ENCODE results near the gene STPG1.

Gene STPG1

GRCh38 chr1:24311741-24312140 is 101.8 kb downstream of the STPG1 start:
- Mint-ChIP-seq H3K4me3 (no peak overlapping the region), H3K4me1 (ENCODE audit: low read depth) (no peaks in the 10 kb centered on the region), H3K9me3 (no peaks in the 10 kb centered on the region), H3K36me3 (ENCODE audit: low read depth) (no peaks in the 10 kb centered on the region), H3K27ac (no peak overlapping the region), H3K27me3 (ENCODE audit: low read depth) (peaks cover 61% of the 10 kb centered on the region)
- no peak for DNase-seq (ENCODE audit: low spot score)

GRCh38 chr1:24311234-24311633 is 102.3 kb downstream of the STPG1 start:
- DNase-seq (ENCODE audit: low spot score) = no peak
- H3K27me3 Mint-ChIP-seq (ENCODE audit: low read depth) = peaks cover 59% of the 10 kb centered on the region
- H3K9me3 Mint-ChIP-seq = no peaks in the 10 kb centered on the region
- H3K4me3 Mint-ChIP-seq = no peak overlapping the region
- no peaks in the 10 kb centered on the region for H3K4me1 Mint-ChIP-seq (ENCODE audit: low read depth)
- no peaks in the 10 kb centered on the region for H3K36me3 Mint-ChIP-seq (ENCODE audit: low read depth)
- H3K27ac Mint-ChIP-seq = no peak overlapping the region

DNA sequence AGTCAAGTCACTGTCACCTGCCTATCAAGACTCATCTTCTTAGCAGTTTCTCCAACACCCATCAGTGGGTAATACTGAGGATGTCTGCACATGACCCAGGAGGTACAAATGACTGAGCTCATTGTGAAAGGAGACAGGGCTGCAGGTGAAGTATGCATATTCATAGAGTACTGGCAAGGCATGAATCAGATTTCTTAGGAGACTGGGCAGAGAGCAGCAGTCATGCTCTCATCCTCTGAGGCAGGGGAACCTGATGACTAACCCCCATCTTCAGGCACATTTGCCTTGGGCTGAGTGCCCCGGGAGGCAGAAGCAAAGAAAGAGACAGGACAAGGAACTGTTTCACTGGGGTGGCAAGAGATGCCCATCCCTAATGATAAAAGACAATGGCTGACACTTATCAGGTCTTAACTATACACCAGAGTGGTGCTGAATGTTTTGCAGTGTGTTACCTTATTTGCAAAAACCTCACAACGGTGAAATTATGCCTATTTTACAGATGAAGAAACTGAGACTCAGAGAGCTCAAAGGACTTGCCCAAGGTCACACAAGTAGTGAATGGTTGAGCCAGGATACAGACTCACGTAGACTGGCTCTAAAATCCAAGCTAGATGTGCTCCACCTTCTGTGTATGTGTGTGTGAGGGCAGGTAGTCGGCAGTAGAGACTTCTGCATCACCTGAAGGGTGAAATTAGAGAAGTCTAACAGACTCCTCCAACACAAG is 103.7 kb downstream of the STPG1 start:
- DNase-seq (ENCODE audit: low spot score) = no peak
- H3K27me3 Mint-ChIP-seq (ENCODE audit: low read depth) = peaks cover 54% of the 10 kb centered on the region
- no peaks in the 10 kb centered on the region for H3K4me1 Mint-ChIP-seq (ENCODE audit: low read depth)
- H3K36me3 Mint-ChIP-seq (ENCODE audit: low read depth) = no peaks in the 10 kb centered on the region
- no peak overlapping the region for H3K4me3 Mint-ChIP-seq
- H3K27ac Mint-ChIP-seq = no peak overlapping the region
- no peaks in the 10 kb centered on the region for H3K9me3 Mint-ChIP-seq

DNA sequence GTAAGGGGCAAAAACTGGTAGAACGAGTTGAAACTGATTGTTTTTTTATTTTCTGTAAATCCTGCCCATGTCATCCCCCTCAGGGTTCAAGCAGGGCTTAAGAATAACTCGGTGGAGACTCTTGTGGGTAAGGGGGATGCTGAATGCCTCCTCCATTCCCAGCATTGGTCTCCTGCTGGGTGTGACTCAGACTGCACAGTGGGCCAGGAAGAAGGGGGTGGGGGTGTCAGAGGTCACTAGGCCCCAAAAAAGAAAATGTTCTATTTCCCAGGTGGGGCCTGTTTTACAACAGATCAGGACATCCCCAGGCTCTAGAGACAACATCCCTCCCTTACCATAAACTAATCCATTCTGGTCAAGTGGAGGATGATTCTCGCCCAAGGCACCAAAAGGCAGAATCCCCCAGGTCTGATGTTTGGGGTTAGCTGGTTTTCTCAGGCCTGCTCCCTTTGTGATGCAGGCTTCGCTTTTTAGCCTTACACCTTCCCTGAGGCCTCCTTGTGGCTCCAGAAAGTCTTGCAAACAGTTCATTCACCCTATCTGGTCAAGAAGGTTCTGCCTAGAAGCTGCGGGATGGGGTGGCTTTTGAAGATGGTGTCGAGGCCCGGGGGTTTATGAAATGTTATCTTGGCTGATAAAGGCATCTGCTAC is 105.1 kb downstream of the STPG1 start:
- Mint-ChIP-seq H3K9me3 (no peaks in the 10 kb centered on the region), H3K36me3 (ENCODE audit: low read depth) (no peaks in the 10 kb centered on the region), H3K4me3 (no peak overlapping the region), H3K27me3 (ENCODE audit: low read depth) (peaks cover 53% of the 10 kb centered on the region), H3K4me1 (ENCODE audit: low read depth) (no peaks in the 10 kb centered on the region), H3K27ac (no peak overlapping the region)
- no peak for DNase-seq (ENCODE audit: low spot score)
